ENCODE measurements around the gene WARS2.

WARS2 gene

DNA sequence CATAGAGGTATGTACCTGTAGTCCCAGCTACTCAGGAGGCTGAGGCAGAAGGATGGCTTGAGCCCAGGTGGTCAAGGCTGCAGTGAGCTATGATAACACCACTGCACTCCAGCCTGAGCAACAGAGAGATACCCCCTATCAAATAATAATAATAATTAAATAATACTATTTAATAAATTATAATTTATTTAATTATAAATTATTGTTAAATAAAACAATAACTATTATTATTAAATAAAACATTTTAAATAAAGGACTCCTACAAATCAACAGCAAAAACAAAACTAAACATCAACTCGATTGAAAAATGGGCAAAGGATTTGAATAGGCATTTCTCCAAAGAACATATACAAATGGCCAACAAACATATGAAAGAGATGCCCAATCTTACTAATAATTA is 86.5 kb downstream of the WARS2 start:
- TF ChIP-seq, protein P1, sequence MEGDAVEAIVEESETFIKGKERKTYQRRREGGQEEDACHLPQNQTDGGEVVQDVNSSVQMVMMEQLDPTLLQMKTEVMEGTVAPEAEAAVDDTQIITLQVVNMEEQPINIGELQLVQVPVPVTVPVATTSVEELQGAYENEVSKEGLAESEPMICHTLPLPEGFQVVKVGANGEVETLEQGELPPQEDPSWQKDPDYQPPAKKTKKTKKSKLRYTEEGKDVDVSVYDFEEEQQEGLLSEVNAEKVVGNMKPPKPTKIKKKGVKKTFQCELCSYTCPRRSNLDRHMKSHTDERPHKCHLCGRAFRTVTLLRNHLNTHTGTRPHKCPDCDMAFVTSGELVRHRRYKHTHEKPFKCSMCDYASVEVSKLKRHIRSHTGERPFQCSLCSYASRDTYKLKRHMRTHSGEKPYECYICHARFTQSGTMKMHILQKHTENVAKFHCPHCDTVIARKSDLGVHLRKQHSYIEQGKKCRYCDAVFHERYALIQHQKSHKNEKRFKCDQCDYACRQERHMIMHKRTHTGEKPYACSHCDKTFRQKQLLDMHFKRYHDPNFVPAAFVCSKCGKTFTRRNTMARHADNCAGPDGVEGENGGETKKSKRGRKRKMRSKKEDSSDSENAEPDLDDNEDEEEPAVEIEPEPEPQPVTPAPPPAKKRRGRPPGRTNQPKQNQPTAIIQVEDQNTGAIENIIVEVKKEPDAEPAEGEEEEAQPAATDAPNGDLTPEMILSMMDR (conservative IDR thresholded peaks at IDR 0.05; ENCODE audit: low read length) = no peak
- no peak overlapping the region for H3K4me3 ChIP-seq (ENCODE audit: low read length)
- no peak for DNase-seq (ENCODE audit: low read depth)

DNA sequence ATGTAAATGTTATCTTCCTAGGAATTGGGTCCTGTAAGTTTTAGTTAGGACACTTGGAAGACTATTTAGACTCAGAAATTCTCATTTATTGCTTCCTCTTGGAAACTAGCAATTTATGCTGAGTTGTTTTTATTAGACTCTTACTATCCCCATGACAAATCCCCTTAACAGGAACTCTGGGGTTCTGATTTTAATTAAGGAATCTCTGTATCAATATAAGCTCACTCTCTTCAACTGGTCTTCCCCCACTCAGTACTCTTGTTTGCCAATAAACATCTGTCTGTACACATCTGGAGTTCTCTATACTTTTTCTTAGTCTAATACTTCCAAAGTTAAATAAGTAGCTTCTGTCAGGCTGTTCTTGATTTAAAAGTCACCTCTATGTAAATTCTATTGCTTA is 88.2 kb downstream of the WARS2 start:
- no peak for DNase-seq (ENCODE audit: low read depth)
- TF ChIP-seq, protein P1 (conservative IDR thresholded peaks at IDR 0.05; ENCODE audit: low read length) = no peak
- H3K4me3 ChIP-seq (ENCODE audit: low read length) = no peak overlapping the region

DNA sequence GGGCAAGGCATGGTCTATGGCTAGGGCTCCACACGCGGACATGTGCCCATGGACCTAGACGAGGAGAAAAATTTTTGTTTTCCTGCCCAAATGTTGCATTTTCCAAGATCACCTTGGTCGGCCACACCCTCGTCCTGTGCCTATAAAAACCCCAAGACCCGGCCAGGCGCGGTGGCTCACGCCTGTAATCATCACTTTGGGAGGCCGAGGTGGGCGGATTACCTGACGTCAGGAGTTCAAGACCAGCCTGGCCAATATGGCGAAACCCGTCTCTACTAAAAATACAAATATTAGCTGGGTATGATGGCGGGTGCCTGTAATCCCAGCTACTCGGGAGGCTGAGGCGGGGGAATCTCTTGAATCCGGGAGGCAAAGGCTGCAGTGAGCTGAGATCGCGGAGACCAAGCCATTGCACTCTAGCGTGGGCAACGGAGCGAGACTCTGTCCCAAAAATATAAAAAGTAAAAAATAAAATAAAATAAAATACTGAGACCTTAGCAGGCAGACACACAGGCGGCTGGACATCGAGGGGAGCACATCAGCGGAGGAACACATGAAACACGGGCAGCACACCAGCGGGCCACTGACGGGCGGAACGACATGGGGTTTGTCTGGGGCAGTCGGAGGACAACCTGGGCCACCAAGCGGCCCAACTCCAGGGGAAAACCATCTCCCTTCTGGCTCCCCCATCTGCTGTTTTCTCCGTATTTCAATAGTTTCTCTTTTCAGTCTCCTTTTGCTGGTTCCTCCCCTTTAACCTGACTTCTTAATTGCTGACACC is 91.6 kb downstream of the WARS2 start:
- no peak overlapping the region for H3K4me3 ChIP-seq (ENCODE audit: low read length)
- DNase-seq (ENCODE audit: low read depth) = no peak
- TF ChIP-seq, protein P1 (conservative IDR thresholded peaks at IDR 0.05; ENCODE audit: low read length) = no peak

DNA sequence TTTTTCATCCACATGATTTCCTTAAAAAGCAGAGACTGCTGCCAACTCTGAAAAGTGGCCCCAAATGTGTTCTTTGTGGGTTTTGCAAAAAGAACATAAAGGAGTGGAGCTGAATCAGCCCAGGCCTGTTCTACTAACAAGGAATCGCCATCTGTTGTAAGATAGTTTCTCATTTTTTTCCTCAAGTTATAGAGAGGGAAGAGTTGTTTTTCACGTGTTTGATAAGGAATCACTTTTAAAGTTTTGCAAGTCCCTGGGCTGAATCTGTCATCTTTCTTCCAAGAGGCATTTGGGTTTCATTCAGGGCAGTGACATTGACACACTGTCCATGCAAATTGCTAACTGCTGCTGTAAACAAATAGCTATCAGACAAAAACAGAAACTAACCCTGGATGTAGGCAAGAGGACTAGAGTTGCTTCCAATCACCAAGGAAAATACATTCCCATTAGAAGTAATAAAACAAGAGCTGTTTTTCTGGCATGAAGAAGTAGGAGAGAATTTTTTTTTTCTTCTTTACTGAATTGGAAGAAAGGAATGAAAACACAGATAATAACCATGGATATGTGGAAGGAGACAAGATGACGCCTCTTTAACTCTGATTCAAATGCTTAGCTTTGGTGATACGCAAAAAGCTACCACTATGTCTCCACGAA is 93.5 kb downstream of the WARS2 start:
- peak; percentile 83 for DNase-seq (ENCODE audit: low read depth)
- TF ChIP-seq, protein P1 (conservative IDR thresholded peaks at IDR 0.05; ENCODE audit: low read length) = no peak

DNA sequence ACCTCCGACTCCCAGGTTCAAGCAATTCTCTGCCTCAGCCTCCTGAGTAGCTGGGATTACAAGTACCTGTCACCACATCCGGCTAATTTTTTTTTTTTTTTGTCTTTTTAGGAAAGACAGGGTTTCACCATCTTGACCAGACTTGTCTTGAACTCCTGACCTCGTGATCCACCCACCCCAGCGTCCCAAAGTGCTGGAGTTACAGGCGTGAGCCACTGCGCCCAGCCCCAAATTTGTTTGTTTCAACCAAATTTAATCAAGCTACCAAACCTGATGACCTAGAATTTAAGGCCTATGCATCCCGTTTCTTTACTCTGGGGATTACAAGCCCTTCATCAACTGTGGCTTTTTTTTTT is 94.0 kb downstream of the WARS2 start:
- TF ChIP-seq, protein P1 (conservative IDR thresholded peaks at IDR 0.05; ENCODE audit: low read length) = no peak
- peak overlapping the region; percentile 32; the same call in 1 of the 2 replicates for H3K4me3 ChIP-seq (ENCODE audit: low read length)
- no peak for DNase-seq (ENCODE audit: low read depth)

More for the DNA sequence above, 93.5 kb downstream of the WARS2 start:
- H3K4me3 ChIP-seq (ENCODE audit: low read length) = peak overlapping the region; percentile 32

DNA sequence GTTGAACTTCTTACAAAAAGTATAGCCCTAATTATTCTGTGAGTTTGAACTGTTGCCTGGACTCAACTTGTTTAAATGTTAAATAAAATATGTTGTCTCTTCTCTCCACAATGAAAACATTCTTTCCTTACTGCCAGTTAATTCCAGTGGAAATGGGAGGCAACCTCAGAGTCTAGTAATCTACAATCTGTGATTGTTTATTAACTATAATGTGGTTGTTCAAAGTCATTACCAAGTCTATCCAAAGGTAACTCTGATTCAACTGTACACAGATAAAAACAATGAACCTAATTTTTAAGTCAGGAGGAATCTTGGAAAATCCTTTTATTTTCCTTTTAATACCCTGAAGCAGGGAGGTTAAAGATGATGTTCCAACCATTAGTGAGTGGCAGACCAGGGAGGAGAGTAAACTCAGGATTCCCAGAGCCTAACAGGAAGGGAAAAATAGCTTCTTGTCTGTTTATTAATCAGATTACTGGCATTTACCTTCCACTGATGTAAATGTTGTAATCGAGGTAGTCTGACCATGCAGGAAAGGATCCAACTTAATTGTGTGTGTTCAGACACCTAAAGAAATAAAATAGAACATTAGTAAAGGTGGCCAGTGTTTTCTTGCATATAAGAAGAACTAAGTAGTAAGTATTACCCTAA is 95.2 kb downstream of the WARS2 start:
- DNase-seq (ENCODE audit: low read depth) = no peak
- TF ChIP-seq, protein P1 (conservative IDR thresholded peaks at IDR 0.05; ENCODE audit: low read length) = no peak

More for the DNA sequence above, 95.2 kb downstream of the WARS2 start:
- no peak overlapping the region for H3K4me3 ChIP-seq (ENCODE audit: low read length)

Measured in AG10803 (cell line).